Gastroesophageal sphincter (tissue), 4 donors: Measurements from ENCODE around the gene NMNAT1. TPM values are rescaled to one million over a fixed set of nuclear protein-coding genes. Genes with fewer than 3 reads are reported as not detected.

ENCODE experiments used
- ATAC-seq: fragments of 150-250 bp; one replicate; pipeline ENCODE4 v1.9.1; 2016; ENCODE audit warnings: mild to moderate bottlenecking, moderate library complexity
- H3K27ac ChIP-seq, 4 donors: fragments of 200-600 bp; sonication (generic) in 3 of 4; 1 replicate in 3 of 4; 2 replicates in 1 of 4; pipeline ENCODE4 v1.5.1; 2016 to 2019
- H3K27me3 ChIP-seq: fragments of 200-600 bp; sonication (generic); one replicate; pipeline ENCODE4 v1.5.1; 2019
- H3K36me3 ChIP-seq, 2 donors: fragments of 200-600 bp; sonication (generic); one replicate each; pipeline ENCODE4 v1.5.1; 2019; ENCODE audit warnings: control low read depth in 1 of 2
- H3K4me1 ChIP-seq, 3 donors: fragments of 200-600 bp; sonication (generic); 1 replicate in 2 of 3; 2 replicates in 1 of 3; pipeline ENCODE4 v1.5.1; 2016 to 2019; ENCODE audit warnings: control low read depth in 2 of 3
- H3K4me3 ChIP-seq, 2 donors: fragments of 200-600 bp; sonication (generic); one replicate each; pipeline ENCODE4 v1.5.1; 2019; ENCODE audit warnings: mild to moderate bottlenecking in 1 of 2, moderate library complexity in 1 of 2
- H3K9me3 ChIP-seq, 3 donors: fragments of 200-600 bp; sonication (generic); one replicate each; pipeline ENCODE4 v1.5.1; 2017 to 2019; ENCODE audit warnings: control low read depth in 2 of 3
- CTCF ChIP-seq, 4 experiments: fragments of 200-600 bp in 2 of 4; fragments of 450-650 bp in 2 of 4; sonication (generic) in 1 of 4; IDR thresholded peaks; one replicate each; pipeline ENCODE4 v1.5.1; 2017 to 2019; ENCODE audit warnings: antibody characterized with exemption in 4 of 4, mild to moderate bottlenecking in 2 of 4, moderate library complexity in 2 of 4
- EP300 ChIP-seq: sonication (generic); formaldehyde crosslinking; IDR thresholded peaks from one replicate; pipeline ENCODE4 v1.6.1; 2017; ENCODE audit warnings: antibody characterized with exemption, mild to moderate bottlenecking
- POLR2A ChIP-seq, 2 donors: fragments of 450-650 bp; IDR thresholded peaks; one replicate each; pipeline ENCODE4 v1.6.1; 2017; ENCODE audit warnings: antibody characterized with exemption in 2 of 2, mild to moderate bottlenecking in 2 of 2, moderate library complexity in 1 of 2
- POLR2AphosphoS5 ChIP-seq: sonication (generic); formaldehyde crosslinking; IDR thresholded peaks from one replicate; pipeline ENCODE4 v1.6.1; 2017; ENCODE audit warnings: antibody characterized with exemption
- WGBS, 2 donors: methylation state at CpG; one replicate each; pipeline ENCODE4 v1.1.5; 2018; ENCODE audit warnings: low coverage in 1 of 2; 5-methylcytosine and 5-hydroxymethylcytosine counted together
- small RNA-seq, 4 donors: library from RNA; depleted of rRNA; stranded (forward); fragments of <200 nt; gene quantifications; one replicate each; pipeline ENCODE3, GENCODE V24; 2016
- total RNA-seq, 4 donors: library from RNA; depleted of rRNA; stranded (reverse); fragments of >200 nt; gene quantifications; one replicate each; pipeline ENCODE4 v1.1.0, GENCODE V29; 2016

The NMNAT1 gene
- total RNA-seq, 4 donors from 2014 or later: 6.1 to 12.6 (median 9.7) TPM

GRCh38 chr1:10033359-10033845, 90.1 kb downstream of the NMNAT1 start:
- Histone ChIP-seq H3K4me1 (peaks cover 0 to 50% (median 6%) of the 10 kb centered on the region in 3 donors), H3K27ac (peak overlapping the region; percentile 84 to 98 (median 94)), H3K4me3 (peak overlapping the region; percentile 73 to 96), H3K27me3 (no peaks in the 10 kb centered on the region), H3K36me3 (peaks cover 0 to 21% of the 10 kb centered on the region in 2 donors), H3K9me3 (no peaks in the 10 kb centered on the region)
- WGBS, 2 donors: 0% methylated on average over 10 to 14 of the region's 19 CpGs
- peak; percentile 27 for ATAC-seq
- TF ChIP-seq POLR2AphosphoS5 (no peak), CTCF (IDR thresholded peaks at IDR 0.05) (peak in 2 of 4 experiments; percentile 4 to 17), EP300 (no peak), POLR2A (IDR thresholded peaks at IDR 0.05) (no peak)

Small RNAs within 50 kb of the gene (small RNA-seq; reads per million reads assigned to genes)
- 0 to 0.13 (median 0) reads per million in 4 donors for gene MIR5697

Other genes starting within 250 kb of the NMNAT1 start
- 10 to 100 TPM; 45.1 to 95.4 (median 58.7) TPM for gene CLSTN1, start 119.5 kb upstream of the NMNAT1 start, total RNA-seq
- gene CTNNBIP1, start 33.2 kb upstream of the NMNAT1 start, total RNA-seq: 10 to 100 TPM; 13.7 to 27.6 (median 21.0) TPM
- 10 to 100 TPM; 26.0 to 45.1 (median 38.4) TPM for gene LZIC, start 84 bp upstream of the NMNAT1 start, total RNA-seq
- 10 to 100 TPM in 3 of 4 donors, 1 to 10 TPM in 1; 4.5 to 35.6 (median 17.8) TPM for gene RBP7, start 53.8 kb downstream of the NMNAT1 start, total RNA-seq
- 100 to 1,000 TPM in 1 of 4 donors, 10 to 100 TPM in 3; 56.9 to 120 (median 83.2) TPM for gene UBE4B, start 89.5 kb downstream of the NMNAT1 start, total RNA-seq